ENCODE measurements around the gene NPAS3.

- TF ChIP-seq CTCF (IDR thresholded peaks at IDR 0.05; ENCODE audit: low read depth, low read length, missing input control) (no peak), ATF3 (IDR thresholded peaks at IDR 0.05) (no peak), RAD21 (IDR thresholded peaks at IDR 0.05) (no peak), REST (IDR thresholded peaks at IDR 0.05) (no peak)
Measured at GRCh38 chr14:33275879-33276278, 337.2 kb downstream of the NPAS3 start.

Data from liver (tissue), 3 donors.